T-helper 2 cell treated with Interferon-gamma antibody and Interleukin-4, amounts not matched to agents 5 μg/mL and 100 μg/mL, for 36 hours (primary cell): ENCODE data around the gene TIMP2.
"Not testable (repeated sequence)": the region's sequence is repeated elsewhere in the genome, so short reads cannot be mapped to it uniquely, and the experiment has no call there.

Experiments
- DNase-seq: peaks from one replicate; pipeline ENCODE4 v3.0.0; 2021; ENCODE audit warnings: low spot score
- H3K27ac Mint-ChIP-seq: one replicate; pipeline ENCODE4 v1.8.0; 2021; ENCODE audit warnings: mild to moderate bottlenecking, mixed read lengths
- H3K27me3 Mint-ChIP-seq: one replicate; pipeline ENCODE4 v1.8.0; 2021; ENCODE audit warnings: low read depth, mixed read lengths
- H3K36me3 Mint-ChIP-seq: one replicate; pipeline ENCODE4 v1.8.0; 2021; ENCODE audit warnings: low read depth, mixed read lengths
- H3K4me1 Mint-ChIP-seq: one replicate; pipeline ENCODE4 v1.8.0; 2021; ENCODE audit warnings: low read depth, mixed read lengths
- H3K4me3 Mint-ChIP-seq: one replicate; pipeline ENCODE4 v1.8.0; 2022; ENCODE audit warnings: mild to moderate bottlenecking, moderate library complexity, mixed read lengths
- H3K9me3 Mint-ChIP-seq: one replicate; pipeline ENCODE4 v1.8.0; 2021; ENCODE audit warnings: mixed read lengths

The TIMP2 gene

GRCh38 chr17:78947235-78948149 is 22.3 kb upstream of the TIMP2 start:
- Mint-ChIP-seq H3K27ac (no peak overlapping the region), H3K27me3 (no peaks in the 10 kb centered on the region), H3K36me3 (peaks cover 1% of the 10 kb centered on the region), H3K4me1 (no peaks in the 10 kb centered on the region), H3K4me3 (no peak overlapping the region), H3K9me3 (peaks cover 13% of the 10 kb centered on the region)
- DNase-seq = no peak

DNA sequence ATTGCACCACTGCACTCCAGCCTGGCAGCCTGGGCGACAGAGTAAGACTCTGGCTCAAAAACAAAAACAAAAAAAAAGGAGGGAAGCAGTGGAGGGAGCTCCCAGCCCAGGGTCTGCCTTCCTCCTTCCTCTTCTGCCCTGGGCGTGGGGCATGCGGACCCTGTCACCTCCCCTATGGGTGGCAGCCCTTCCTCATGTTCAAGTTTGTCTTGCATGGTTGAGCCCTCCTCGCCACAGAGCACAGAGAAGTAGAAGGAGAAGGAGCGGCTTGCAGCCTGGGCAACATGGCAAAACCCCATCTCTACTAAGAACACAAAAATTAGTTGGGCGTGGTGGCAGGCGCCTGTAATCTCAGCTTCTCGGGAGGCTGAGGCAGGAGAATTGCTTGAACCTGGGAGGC is 21.4 kb upstream of the TIMP2 start:
- peaks cover 1% of the 10 kb centered on the region for H3K36me3 Mint-ChIP-seq
- H3K4me1 Mint-ChIP-seq = no peaks in the 10 kb centered on the region
- no peak for DNase-seq
- peaks cover 13% of the 10 kb centered on the region for H3K9me3 Mint-ChIP-seq
- no peak overlapping the region for H3K4me3 Mint-ChIP-seq
- H3K27me3 Mint-ChIP-seq = no peaks in the 10 kb centered on the region
- no peak overlapping the region for H3K27ac Mint-ChIP-seq

DNA sequence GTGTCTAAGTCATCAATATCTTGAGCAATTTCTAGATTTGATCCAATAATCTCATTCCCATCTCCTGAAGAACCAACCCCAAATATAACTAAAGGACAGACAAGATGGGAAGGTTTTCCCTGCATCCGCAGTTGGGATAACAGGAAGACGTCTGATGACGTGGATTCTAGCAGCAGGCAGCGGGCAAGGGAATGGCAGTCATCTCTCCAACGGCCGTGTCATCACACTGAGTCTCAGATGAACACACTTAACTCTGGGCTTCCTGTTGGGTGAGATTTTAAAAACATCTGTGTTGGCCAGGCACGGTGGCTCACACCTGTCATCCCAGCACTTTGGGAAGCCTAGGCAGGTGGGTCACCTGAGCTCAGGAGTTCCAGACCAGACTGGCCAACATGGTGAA is 20.9 kb upstream of the TIMP2 start:
- Mint-ChIP-seq H3K4me3 (no peak overlapping the region), H3K27me3 (no peaks in the 10 kb centered on the region), H3K9me3 (peaks cover 9% of the 10 kb centered on the region), H3K36me3 (peaks cover 1% of the 10 kb centered on the region), H3K27ac (no peak overlapping the region), H3K4me1 (no peaks in the 10 kb centered on the region)
- DNase-seq = no peak

GRCh38 chr17:78945455-78945854 is 20.3 kb upstream of the TIMP2 start:
- H3K4me3 Mint-ChIP-seq, H3K27me3 Mint-ChIP-seq, H3K4me1 Mint-ChIP-seq, H3K27ac Mint-ChIP-seq, DNase-seq, H3K36me3 Mint-ChIP-seq, H3K9me3 Mint-ChIP-seq: not testable (repeated sequence)

GRCh38 chr17:78944956-78945355 is 19.8 kb upstream of the TIMP2 start:
- no peaks in the 10 kb centered on the region for H3K9me3 Mint-ChIP-seq
- H3K4me1 Mint-ChIP-seq = no peaks in the 10 kb centered on the region
- H3K4me3 Mint-ChIP-seq = no peak overlapping the region
- no peak overlapping the region for H3K27ac Mint-ChIP-seq
- H3K36me3 Mint-ChIP-seq = no peaks in the 10 kb centered on the region
- no peak for DNase-seq
- no peaks in the 10 kb centered on the region for H3K27me3 Mint-ChIP-seq

DNA sequence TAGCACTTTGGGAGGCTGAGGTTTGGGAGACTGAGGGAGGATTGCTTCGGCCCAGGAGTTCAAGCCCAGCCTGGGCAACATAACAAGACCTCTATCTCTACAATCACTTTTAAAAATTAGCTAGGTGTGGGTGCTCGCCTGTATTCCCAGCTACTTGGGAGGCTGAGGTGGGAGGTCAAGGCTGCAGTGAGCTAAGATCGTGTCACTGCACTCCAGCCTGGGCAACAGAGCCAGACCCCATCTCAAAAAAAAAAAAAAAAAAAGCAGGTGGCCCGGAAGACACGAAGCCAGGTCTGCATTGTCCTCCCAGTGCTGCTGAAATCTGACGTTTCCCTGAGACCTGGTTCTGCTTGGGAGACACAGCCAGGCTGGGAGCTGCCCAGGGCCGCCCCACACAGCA is 18.8 kb upstream of the TIMP2 start:
- Mint-ChIP-seq H3K4me3 (no peak overlapping the region), H3K27ac (no peak overlapping the region), H3K4me1 (no peaks in the 10 kb centered on the region), H3K36me3 (no peaks in the 10 kb centered on the region), H3K27me3 (no peaks in the 10 kb centered on the region), H3K9me3 (no peaks in the 10 kb centered on the region)
- DNase-seq = no peak

DNA sequence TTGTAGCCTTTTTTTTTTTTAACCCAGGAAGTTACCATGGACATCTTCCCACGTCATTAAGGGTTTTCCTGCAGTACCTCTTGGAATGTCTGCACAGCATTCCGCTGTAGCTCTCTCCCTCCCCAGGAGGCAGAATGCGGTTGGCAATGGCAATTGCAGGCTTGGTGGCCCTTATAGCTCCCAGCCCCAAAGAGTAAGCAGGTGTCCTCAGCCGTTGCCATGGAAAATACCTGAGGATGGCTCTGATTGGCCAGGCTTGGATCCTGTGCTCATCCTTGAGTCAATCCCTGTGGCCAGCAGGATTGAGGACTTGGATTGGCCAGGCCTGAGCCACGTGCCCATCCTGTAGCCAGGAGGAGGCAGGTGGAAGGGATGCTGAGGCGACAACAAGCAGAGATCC is 15.5 kb upstream of the TIMP2 start:
- Mint-ChIP-seq H3K36me3 (no peaks in the 10 kb centered on the region), H3K4me1 (no peaks in the 10 kb centered on the region), H3K27me3 (no peaks in the 10 kb centered on the region), H3K4me3 (no peak overlapping the region), H3K9me3 (no peaks in the 10 kb centered on the region), H3K27ac (no peak overlapping the region)
- no peak for DNase-seq

- H3K4me1 Mint-ChIP-seq = no peaks in the 10 kb centered on the region
- no peaks in the 10 kb centered on the region for H3K9me3 Mint-ChIP-seq
- no peak overlapping the region for H3K4me3 Mint-ChIP-seq
- H3K36me3 Mint-ChIP-seq = no peaks in the 10 kb centered on the region
- DNase-seq = no peak
- no peak overlapping the region for H3K27ac Mint-ChIP-seq
- H3K27me3 Mint-ChIP-seq = no peaks in the 10 kb centered on the region
Observed at GRCh38 chr17:78940258-78940657, 15.1 kb upstream of the TIMP2 start.

GRCh38 chr17:78939615-78940014 is 14.4 kb upstream of the TIMP2 start:
- Mint-ChIP-seq H3K27me3 (no peaks in the 10 kb centered on the region), H3K36me3 (no peaks in the 10 kb centered on the region)

DNA sequence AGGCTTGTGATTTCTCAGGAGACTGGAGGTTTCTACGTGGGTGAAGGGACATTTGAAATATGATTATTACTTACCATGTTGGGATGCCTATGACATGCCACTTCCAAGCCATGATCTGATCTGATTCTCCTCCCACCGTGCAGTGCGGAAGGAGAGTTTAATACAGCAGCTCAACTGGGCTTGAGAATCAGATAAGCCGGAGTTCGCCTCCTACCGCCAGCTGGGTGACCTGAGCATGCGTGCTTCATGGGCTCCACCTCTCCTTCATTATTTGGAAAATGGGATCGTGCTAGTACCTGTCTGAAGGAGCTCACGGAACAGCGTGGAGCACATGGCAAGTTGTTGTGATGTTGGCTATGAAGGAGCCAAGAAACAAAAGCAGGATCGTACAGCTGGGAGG is 12.4 kb upstream of the TIMP2 start:
- no peaks in the 10 kb centered on the region for H3K27me3 Mint-ChIP-seq
- peaks cover 5% of the 10 kb centered on the region for H3K4me1 Mint-ChIP-seq
- no peak for DNase-seq
- H3K4me3 Mint-ChIP-seq = no peak overlapping the region
- H3K9me3 Mint-ChIP-seq = no peaks in the 10 kb centered on the region
- H3K36me3 Mint-ChIP-seq = no peaks in the 10 kb centered on the region
- H3K27ac Mint-ChIP-seq = no peak overlapping the region

More at GRCh38 chr17:78939615-78940014, 14.4 kb upstream of the TIMP2 start:
- Mint-ChIP-seq H3K4me3 (no peak overlapping the region), H3K4me1 (no peaks in the 10 kb centered on the region), H3K9me3 (no peaks in the 10 kb centered on the region), H3K27ac (no peak overlapping the region)
- DNase-seq = no peak

- no peaks in the 10 kb centered on the region for H3K9me3 Mint-ChIP-seq
- H3K27ac Mint-ChIP-seq = no peak overlapping the region
- H3K27me3 Mint-ChIP-seq = no peaks in the 10 kb centered on the region
- DNase-seq = no peak
- peaks cover 5% of the 10 kb centered on the region for H3K4me1 Mint-ChIP-seq
- no peaks in the 10 kb centered on the region for H3K36me3 Mint-ChIP-seq
- H3K4me3 Mint-ChIP-seq = no peak overlapping the region
Observed at GRCh38 chr17:78935419-78936323, 10.5 kb upstream of the TIMP2 start.

GRCh38 chr17:78934681-78935418 is 9.7 kb upstream of the TIMP2 start:
- Mint-ChIP-seq H3K4me1 (peaks cover 5% of the 10 kb centered on the region), H3K4me3 (no peak overlapping the region), H3K36me3 (no peaks in the 10 kb centered on the region), H3K9me3 (no peaks in the 10 kb centered on the region), H3K27me3 (no peaks in the 10 kb centered on the region), H3K27ac (no peak overlapping the region)
- DNase-seq = no peak

DNA sequence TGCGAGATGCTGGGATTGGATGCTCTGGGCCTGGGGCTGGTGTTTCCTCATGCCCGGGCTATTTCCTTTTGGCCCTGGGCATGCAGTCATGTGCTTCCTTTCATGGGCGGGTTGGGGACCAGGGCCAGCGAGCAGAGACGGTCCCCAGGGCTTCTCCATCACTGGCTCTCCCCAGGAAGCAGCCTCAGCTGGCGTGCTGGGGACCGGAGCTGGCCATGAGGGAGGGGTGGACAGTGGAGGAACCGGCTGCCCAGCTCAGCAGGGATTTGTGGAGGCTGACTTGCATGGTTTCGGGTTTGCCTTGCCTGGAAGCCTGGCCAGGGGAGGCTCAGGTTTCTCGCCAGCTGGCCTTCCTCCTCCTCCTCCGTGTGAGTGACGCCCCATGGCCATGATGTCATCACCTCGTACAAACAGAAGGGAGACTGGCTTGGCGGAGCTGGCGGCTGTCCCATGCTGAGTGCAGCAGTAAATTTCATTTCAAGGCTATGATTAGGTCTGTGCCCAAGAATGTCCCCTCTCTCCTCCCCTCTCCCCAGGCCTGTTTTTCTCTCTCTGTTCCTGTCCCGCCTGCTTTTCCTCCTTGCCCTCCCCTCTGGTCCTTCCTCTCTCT is 8.9 kb upstream of the TIMP2 start:
- no peak for DNase-seq
- Mint-ChIP-seq H3K27me3 (no peaks in the 10 kb centered on the region), H3K36me3 (no peaks in the 10 kb centered on the region), H3K9me3 (no peaks in the 10 kb centered on the region), H3K4me1 (peaks cover 5% of the 10 kb centered on the region), H3K4me3 (no peak overlapping the region), H3K27ac (no peak overlapping the region)
